Stimulated activated CD4-positive, alpha-beta T cell treated with anti-CD3 and anti-CD28 coated beads, Interleukin-1b, Interleukin-23, amount 100 ng/mL, for 4 hours (primary cell): Measurements from ENCODE around the gene HDAC4.
"Not testable (repeated sequence)": the region's sequence is repeated elsewhere in the genome, so short reads cannot be mapped to it uniquely, and the experiment has no call there.

Experiments
- DNase-seq, 2 donors: peaks; one replicate each; pipeline ENCODE4 v3.0.0-alpha.2; 2020; ENCODE audit warnings: low read depth in 2 of 2

Gene HDAC4

GRCh38 chr2:239400596-239401066 lies at the start of gene HDAC4:
TSS of gene HDAC4 (minus strand) at chr2:239401020. CDS start at chr2:239352699, 48,321 bp downstream.
- DNase-seq, result no peak

GRCh38 chr2:239449468-239449867 lies 48.6 kb upstream of the HDAC4 start:
- not testable (repeated sequence) for DNase-seq

- no peak for DNase-seq
Observed at GRCh38 chr2:239445771-239446524, 45.1 kb upstream of the HDAC4 start.

- DNase-seq, result no peak
Observed at GRCh38 chr2:239444626-239445577, 44.1 kb upstream of the HDAC4 start.

- DNase-seq, result no peak
Observed at GRCh38 chr2:239443666-239444567, 43.1 kb upstream of the HDAC4 start.

GRCh38 chr2:239443102-239443620 lies 42.3 kb upstream of the HDAC4 start:
- DNase-seq, result no peak

GRCh38 chr2:239442192-239442591 lies 41.4 kb upstream of the HDAC4 start:
- no peak for DNase-seq

GRCh38 chr2:239441261-239442078 lies 40.6 kb upstream of the HDAC4 start:
- no peak for DNase-seq

GRCh38 chr2:239440511-239440959 lies 39.7 kb upstream of the HDAC4 start:
- DNase-seq, result no peak

- DNase-seq, result no peak
Observed at GRCh38 chr2:239439754-239440315, 39.0 kb upstream of the HDAC4 start.

GRCh38 chr2:239438995-239439753 lies 38.4 kb upstream of the HDAC4 start:
- no peak for DNase-seq

- DNase-seq, result no peak
Observed at GRCh38 chr2:239438368-239438767, 37.5 kb upstream of the HDAC4 start.

- no peak for DNase-seq
Observed at GRCh38 chr2:239436669-239437335, 36.0 kb upstream of the HDAC4 start.

- DNase-seq, result no peak
Observed at GRCh38 chr2:239436076-239436475, 35.3 kb upstream of the HDAC4 start.

GRCh38 chr2:239433777-239434403 lies 33.1 kb upstream of the HDAC4 start:
- no peak for DNase-seq

GRCh38 chr2:239432174-239432573 lies 31.4 kb upstream of the HDAC4 start:
- no peak for DNase-seq

GRCh38 chr2:239431536-239431935 lies 30.7 kb upstream of the HDAC4 start:
- no peak for DNase-seq
